Activated CD4-positive, alpha-beta memory T cell treated with anti-CD3 and anti-CD28 coated beads for 36 hours (primary cell): ENCODE data around the gene COL28A1. TPM values are rescaled to one million over a fixed set of nuclear protein-coding genes. Genes with fewer than 3 reads are reported as not detected.

Experiments
- CTCF ChIA-PET: fragments of 350-600 bp; sonication (Branson Sonifier 250); formaldehyde crosslinking; loops from one replicate; lab custom pipeline; 2021; ENCODE audit warnings: antibody characterized with exemption, inconsistent platforms; lab: Charles Lee
- POLR2A ChIA-PET: fragments of 350-600 bp; sonication (Branson Sonifier 250); formaldehyde crosslinking; loops from one replicate; lab custom pipeline; 2021; ENCODE audit warnings: antibody characterized with exemption; lab: Charles Lee
- DNase-seq: peaks from one replicate; pipeline ENCODE4 v3.0.0-alpha.2; 2020
- H3K27ac Mint-ChIP-seq: one replicate; pipeline ENCODE4 v1.8.0; 2021; ENCODE audit warnings: mixed read lengths
- H3K27me3 Mint-ChIP-seq: one replicate; pipeline ENCODE4 v1.8.0; 2021; ENCODE audit warnings: mixed read lengths
- H3K36me3 Mint-ChIP-seq: one replicate; pipeline ENCODE4 v1.8.0; 2021; ENCODE audit warnings: mixed read lengths
- H3K4me1 Mint-ChIP-seq: one replicate; pipeline ENCODE4 v1.8.0; 2021; ENCODE audit warnings: low read depth, mixed read lengths
- H3K4me3 Mint-ChIP-seq: one replicate; pipeline ENCODE4 v1.8.0; 2021; ENCODE audit warnings: mild to moderate bottlenecking, mixed read lengths
- H3K9me3 Mint-ChIP-seq: one replicate; pipeline ENCODE4 v1.8.0; 2021; ENCODE audit warnings: mixed read lengths
- intact Hi-C: fragments of 100-400 bp; cut with micrococcal nuclease; formaldehyde crosslinking; loops from one replicate; pipeline ENCODE4 v1.15.1; 2023
- total RNA-seq, 2 experiments: library from RNA; stranded (reverse); gene quantifications; one replicate each; pipeline ENCODE4 v1.2.3, GENCODE V29; 2021

The COL28A1 gene
- total RNA-seq, 2 experiments from 2014 or later, result 0.19 TPM; not detected in 1

- H3K4me1 Mint-ChIP-seq, result no peaks in the 10 kb centered on the region
- peaks cover 17% of the 10 kb centered on the region for H3K9me3 Mint-ChIP-seq
- peaks cover 1% of the 10 kb centered on the region for H3K27me3 Mint-ChIP-seq
- no peak overlapping the region for H3K27ac Mint-ChIP-seq
- CTCF ChIA-PET, result no interaction called here
- H3K4me3 Mint-ChIP-seq, result no peak overlapping the region
- intact Hi-C loops, result no loop called here
- H3K36me3 Mint-ChIP-seq, result peaks cover 9% of the 10 kb centered on the region
- POLR2A ChIA-PET, result no interaction called here
- DNase-seq, result no peak
Observed at GRCh38 chr7:7557252-7557651, 21.6 kb upstream of the COL28A1 start.

- H3K27ac Mint-ChIP-seq, result no peak overlapping the region
- H3K27me3 Mint-ChIP-seq, result peaks cover 1% of the 10 kb centered on the region
- intact Hi-C loops, result no loop called here
- no peak for DNase-seq
- ChIA-PET POLR2A (no interaction called here), CTCF (no interaction called here)
- H3K4me1 Mint-ChIP-seq, result no peaks in the 10 kb centered on the region
- H3K4me3 Mint-ChIP-seq, result no peak overlapping the region
- peaks cover 9% of the 10 kb centered on the region for H3K36me3 Mint-ChIP-seq
- H3K9me3 Mint-ChIP-seq, result peaks cover 17% of the 10 kb centered on the region
Observed at GRCh38 chr7:7556852-7557251, 21.2 kb upstream of the COL28A1 start.

- Mint-ChIP-seq H3K27me3 (peaks cover 1% of the 10 kb centered on the region), H3K27ac (no peak overlapping the region), H3K4me3 (no peak overlapping the region), H3K9me3 (peaks cover 16% of the 10 kb centered on the region), H3K4me1 (no peaks in the 10 kb centered on the region), H3K36me3 (peaks cover 9% of the 10 kb centered on the region)
- CTCF ChIA-PET, result no interaction called here
- intact Hi-C loops, result no loop called here
- POLR2A ChIA-PET, result no interaction called here
- DNase-seq, result no peak
Observed at GRCh38 chr7:7554649-7555575, 19.2 kb upstream of the COL28A1 start.

GRCh38 chr7:7554021-7554432 is 18.4 kb upstream of the COL28A1 start:
- no peak for DNase-seq
- ChIA-PET POLR2A (no interaction called here), CTCF (interaction anchor here (0.6 kb wide), 1 partner anchor 446 kb away, joined by 3 read pairs; no protein-coding TSS in a partner anchor)
- no peak overlapping the region for H3K27ac Mint-ChIP-seq
- H3K9me3 Mint-ChIP-seq, result peaks cover 7% of the 10 kb centered on the region
- no peak overlapping the region for H3K4me3 Mint-ChIP-seq
- intact Hi-C loops, result no loop called here
- H3K36me3 Mint-ChIP-seq, result peaks cover 9% of the 10 kb centered on the region
- peaks cover 1% of the 10 kb centered on the region for H3K27me3 Mint-ChIP-seq
- H3K4me1 Mint-ChIP-seq, result no peaks in the 10 kb centered on the region

- Mint-ChIP-seq H3K4me1 (no peaks in the 10 kb centered on the region), H3K4me3 (no peak overlapping the region), H3K36me3 (peaks cover 2% of the 10 kb centered on the region), H3K9me3 (peaks cover under 1% of the 10 kb centered on the region), H3K27ac (no peak overlapping the region), H3K27me3 (peaks cover 1% of the 10 kb centered on the region)
- no peak for DNase-seq
- CTCF ChIA-PET, result no interaction called here
- intact Hi-C loops, result no loop called here
- POLR2A ChIA-PET, result no interaction called here
Observed at GRCh38 chr7:7553386-7553785, 17.7 kb upstream of the COL28A1 start.

- Mint-ChIP-seq H3K36me3 (no peaks in the 10 kb centered on the region), H3K27me3 (peaks cover 1% of the 10 kb centered on the region), H3K4me1 (no peaks in the 10 kb centered on the region), H3K4me3 (no peak overlapping the region), H3K27ac (no peak overlapping the region), H3K9me3 (no peaks in the 10 kb centered on the region)
- intact Hi-C loops, result no loop called here
- no peak for DNase-seq
- POLR2A ChIA-PET, result no interaction called here
- CTCF ChIA-PET, result interaction anchor here (1.0 kb wide), 1 partner anchor 449 kb away, joined by 3 read pairs; no protein-coding TSS in a partner anchor
Observed at GRCh38 chr7:7552199-7552598, 16.5 kb upstream of the COL28A1 start.

- H3K27ac Mint-ChIP-seq, result no peak overlapping the region
- no peaks in the 10 kb centered on the region for H3K4me1 Mint-ChIP-seq
- intact Hi-C loops, result no loop called here
- no peak for DNase-seq
- ChIA-PET POLR2A (no interaction called here), CTCF (interaction anchor here (1.7 kb wide), 1 partner anchor 448 kb away, joined by 7 read pairs; no protein-coding TSS in a partner anchor)
- H3K4me3 Mint-ChIP-seq, result no peak overlapping the region
- H3K36me3 Mint-ChIP-seq, result no peaks in the 10 kb centered on the region
- no peaks in the 10 kb centered on the region for H3K9me3 Mint-ChIP-seq
- peaks cover 1% of the 10 kb centered on the region for H3K27me3 Mint-ChIP-seq
Observed at GRCh38 chr7:7550663-7551062, 15.0 kb upstream of the COL28A1 start.

- H3K27ac Mint-ChIP-seq, result no peak overlapping the region
- no peaks in the 10 kb centered on the region for H3K36me3 Mint-ChIP-seq
- CTCF ChIA-PET, result no interaction called here
- H3K4me3 Mint-ChIP-seq, result no peak overlapping the region
- H3K4me1 Mint-ChIP-seq, result no peaks in the 10 kb centered on the region
- no peaks in the 10 kb centered on the region for H3K27me3 Mint-ChIP-seq
- intact Hi-C loops, result no loop called here
- POLR2A ChIA-PET, result no interaction called here
- no peaks in the 10 kb centered on the region for H3K9me3 Mint-ChIP-seq
- no peak for DNase-seq
Observed at GRCh38 chr7:7548407-7548806, 12.7 kb upstream of the COL28A1 start.

- CTCF ChIA-PET, result interaction anchor here (1.3 to 5.8 kb wide), 3 partner anchors 438 to 446 kb away, joined by 4 to 45 read pairs (median 6); no protein-coding TSS in a partner anchor
- H3K27me3 Mint-ChIP-seq, result no peaks in the 10 kb centered on the region
- no peak for DNase-seq
- H3K9me3 Mint-ChIP-seq, result no peaks in the 10 kb centered on the region
- no peak overlapping the region for H3K27ac Mint-ChIP-seq
- H3K4me1 Mint-ChIP-seq, result no peaks in the 10 kb centered on the region
- intact Hi-C loops, result loop anchor here (5.0 kb wide), 1 partner anchor 360 kb away; the partner anchor contains the start of gene C1GALT1
- no peak overlapping the region for H3K4me3 Mint-ChIP-seq
- no peaks in the 10 kb centered on the region for H3K36me3 Mint-ChIP-seq
- POLR2A ChIA-PET, result no interaction called here
Observed at GRCh38 chr7:7542251-7542835, 6.7 kb upstream of the COL28A1 start.

GRCh38 chr7:7539711-7540110 is 4.0 kb upstream of the COL28A1 start:
- no peaks in the 10 kb centered on the region for H3K9me3 Mint-ChIP-seq

GRCh38 chr7:7539152-7539551 is 3.5 kb upstream of the COL28A1 start:
- no peak overlapping the region for H3K4me3 Mint-ChIP-seq
- no peaks in the 10 kb centered on the region for H3K4me1 Mint-ChIP-seq
- no peaks in the 10 kb centered on the region for H3K9me3 Mint-ChIP-seq
- POLR2A ChIA-PET, result no interaction called here
- no peak overlapping the region for H3K27ac Mint-ChIP-seq
- peaks cover 4% of the 10 kb centered on the region for H3K27me3 Mint-ChIP-seq
- CTCF ChIA-PET, result interaction anchor here (5.8 kb wide), 1 partner anchor 435 kb away, joined by 45 read pairs; no protein-coding TSS in a partner anchor
- intact Hi-C loops, result no loop called here
- H3K36me3 Mint-ChIP-seq, result no peaks in the 10 kb centered on the region
- no peak for DNase-seq

More at GRCh38 chr7:7539711-7540110, 4.0 kb upstream of the COL28A1 start:
- no peak for DNase-seq
- intact Hi-C loops, result loop anchor here (2.0 to 5.0 kb wide), 3 partner anchors 115 to 575 kb away; partner anchors contain the start of gene C1GALT1
- Mint-ChIP-seq H3K27me3 (peaks cover 3% of the 10 kb centered on the region), H3K4me1 (no peaks in the 10 kb centered on the region), H3K4me3 (no peak overlapping the region), H3K27ac (no peak overlapping the region), H3K36me3 (no peaks in the 10 kb centered on the region)
- ChIA-PET POLR2A (no interaction called here), CTCF (interaction anchor here (5.8 kb wide), 1 partner anchor 436 kb away, joined by 45 read pairs; no protein-coding TSS in a partner anchor)

GRCh38 chr7:7537711-7538110 is 2.0 kb upstream of the COL28A1 start:
- ChIA-PET CTCF (interaction anchor here (5.8 kb wide), 1 partner anchor 434 kb away, joined by 45 read pairs; no protein-coding TSS in a partner anchor), POLR2A (no interaction called here)
- no peaks in the 10 kb centered on the region for H3K36me3 Mint-ChIP-seq
- peaks cover 7% of the 10 kb centered on the region for H3K27me3 Mint-ChIP-seq
- no peak overlapping the region for H3K27ac Mint-ChIP-seq
- no peak for DNase-seq
- H3K4me3 Mint-ChIP-seq, result no peak overlapping the region
- H3K4me1 Mint-ChIP-seq, result no peaks in the 10 kb centered on the region
- intact Hi-C loops, result loop anchor here (1.0 kb wide), 1 partner anchor 434 kb away; no protein-coding TSS in a partner anchor
- no peaks in the 10 kb centered on the region for H3K9me3 Mint-ChIP-seq
